Epithelial cell of proximal tubule (primary cell): ENCODE results near the gene PLEKHA4. TPM values are rescaled to one million over a fixed set of nuclear protein-coding genes. Genes with fewer than 3 reads are reported as not detected.

Source experiments
- DNase-seq: peaks from one replicate; pipeline ENCODE4 v3.0.0-alpha.2; 2011; ENCODE audit warnings: low read depth
- H3K4me3 ChIP-seq: 2 replicates; pipeline ENCODE4 v1.5.1; 2011; ENCODE audit warnings: low read depth, mild to moderate bottlenecking, low read length
- total RNA-seq: library from RNA; depleted of rRNA; stranded (reverse); fragments of >200 nt; gene quantifications from 2 replicates; pipeline ENCODE4 v1.2.3, GENCODE V29; 2015
- TF ChIP-seq, protein P1 (sequence below): conservative IDR thresholded peaks from 2 replicates; pipeline ENCODE4 v1.5.1; 2012; ENCODE audit warnings: low read depth, mild to moderate bottlenecking, low read length

PLEKHA4 gene
- total RNA-seq, 1 donor from 2014 or later = 5.0 TPM

DNA sequence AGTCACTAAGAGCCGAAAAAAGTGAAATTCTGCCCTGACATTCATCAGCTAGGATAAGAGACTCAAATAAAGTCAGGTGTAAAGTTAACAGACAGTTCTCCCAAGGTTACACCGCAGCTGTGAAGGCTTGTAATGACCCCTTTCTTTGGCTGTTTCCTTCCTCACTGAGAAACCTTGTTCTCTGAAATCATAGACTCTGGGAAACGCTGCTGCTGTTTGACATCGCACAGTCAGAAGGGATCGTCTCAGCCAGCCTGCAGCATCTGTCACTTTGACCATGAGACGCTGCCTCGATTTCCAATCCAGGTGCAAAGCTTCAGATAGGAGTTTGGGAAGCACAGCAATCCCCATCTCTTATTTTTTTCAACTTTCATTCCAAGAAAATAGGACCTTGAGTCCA lies 58.3 kb downstream of the PLEKHA4 start:
- TF ChIP-seq, protein P1, sequence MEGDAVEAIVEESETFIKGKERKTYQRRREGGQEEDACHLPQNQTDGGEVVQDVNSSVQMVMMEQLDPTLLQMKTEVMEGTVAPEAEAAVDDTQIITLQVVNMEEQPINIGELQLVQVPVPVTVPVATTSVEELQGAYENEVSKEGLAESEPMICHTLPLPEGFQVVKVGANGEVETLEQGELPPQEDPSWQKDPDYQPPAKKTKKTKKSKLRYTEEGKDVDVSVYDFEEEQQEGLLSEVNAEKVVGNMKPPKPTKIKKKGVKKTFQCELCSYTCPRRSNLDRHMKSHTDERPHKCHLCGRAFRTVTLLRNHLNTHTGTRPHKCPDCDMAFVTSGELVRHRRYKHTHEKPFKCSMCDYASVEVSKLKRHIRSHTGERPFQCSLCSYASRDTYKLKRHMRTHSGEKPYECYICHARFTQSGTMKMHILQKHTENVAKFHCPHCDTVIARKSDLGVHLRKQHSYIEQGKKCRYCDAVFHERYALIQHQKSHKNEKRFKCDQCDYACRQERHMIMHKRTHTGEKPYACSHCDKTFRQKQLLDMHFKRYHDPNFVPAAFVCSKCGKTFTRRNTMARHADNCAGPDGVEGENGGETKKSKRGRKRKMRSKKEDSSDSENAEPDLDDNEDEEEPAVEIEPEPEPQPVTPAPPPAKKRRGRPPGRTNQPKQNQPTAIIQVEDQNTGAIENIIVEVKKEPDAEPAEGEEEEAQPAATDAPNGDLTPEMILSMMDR = no peak
- H3K4me3 ChIP-seq = peak overlapping the region; percentile 85
- DNase-seq = no peak

DNA sequence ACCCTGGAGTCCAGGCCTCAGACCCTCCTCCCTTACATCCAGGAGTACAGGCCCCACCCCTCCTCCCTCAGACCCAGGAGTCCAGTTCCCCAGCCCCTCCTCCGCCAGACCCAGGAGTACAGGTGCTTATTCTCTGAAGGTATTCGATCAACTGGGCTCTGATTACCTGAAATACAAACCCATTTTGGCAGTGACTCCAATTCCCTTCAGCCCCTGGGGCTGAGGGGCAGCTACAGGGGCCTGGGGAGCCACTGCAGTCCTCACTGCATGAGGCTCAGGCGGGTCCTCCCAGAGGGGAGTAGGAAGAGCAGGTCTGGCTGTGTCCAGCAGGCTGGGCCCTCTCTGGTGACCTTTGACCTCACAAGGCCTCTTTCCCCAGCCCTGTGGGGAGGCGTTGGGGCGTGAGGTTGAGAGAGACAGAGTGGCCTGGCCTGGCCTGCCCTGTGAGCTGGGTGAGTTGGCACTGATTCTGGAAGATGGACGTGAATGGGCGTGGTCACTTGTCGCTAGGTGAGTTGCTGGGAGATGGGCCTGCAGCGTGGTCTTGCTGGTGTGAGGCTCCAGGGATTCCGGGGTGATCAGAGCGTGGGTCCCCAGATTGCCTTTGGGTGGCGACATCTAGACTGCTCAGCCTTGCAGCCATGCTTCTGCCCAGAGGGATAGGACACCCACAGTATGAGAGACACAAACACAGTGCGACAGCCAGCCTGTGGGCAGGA lies 60.7 kb downstream of the PLEKHA4 start:
- H3K4me3 ChIP-seq = no peak overlapping the region
- no peak for DNase-seq
- TF ChIP-seq, protein P1 = no peak

DNA sequence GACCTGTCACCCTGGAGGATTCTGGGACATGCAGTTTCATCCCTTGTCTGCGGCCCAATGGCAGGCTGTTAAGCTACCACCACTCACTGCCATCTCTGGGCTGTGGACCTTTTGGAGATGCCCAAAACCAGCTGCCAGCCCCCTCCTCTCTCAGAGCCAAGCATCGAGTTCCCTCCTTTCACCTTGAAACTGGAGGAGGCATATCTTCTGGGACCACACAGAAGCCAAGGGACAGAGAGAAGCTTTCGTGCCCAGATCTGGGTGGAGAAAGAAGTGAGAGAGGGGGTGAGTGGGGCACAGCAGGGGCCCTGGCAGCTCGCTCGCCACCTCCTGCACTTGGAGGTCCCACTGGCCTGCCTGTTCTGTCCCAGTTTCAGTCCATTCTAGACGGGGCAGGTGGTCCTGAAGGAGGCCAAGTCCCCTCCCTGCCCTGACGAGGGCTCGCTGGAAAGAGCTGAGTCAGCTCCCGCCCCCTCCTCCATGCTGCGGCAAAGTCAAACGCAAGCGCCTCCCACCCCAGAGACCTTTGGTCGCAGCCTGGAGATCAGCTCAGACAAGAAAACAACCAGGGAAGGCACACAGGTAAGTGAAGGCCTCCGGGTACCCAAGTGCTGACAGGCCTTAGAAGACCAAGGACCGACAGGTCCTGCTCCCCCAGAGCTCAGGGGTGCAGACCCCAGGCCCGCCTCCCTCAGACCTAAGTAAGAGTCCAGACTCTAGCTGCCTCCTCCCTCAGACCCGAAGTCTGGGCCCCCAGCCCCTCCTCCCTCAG lies 61.4 kb downstream of the PLEKHA4 start:
- H3K4me3 ChIP-seq = no peak overlapping the region
- no peak for DNase-seq
- TF ChIP-seq, protein P1 = no peak

DNA sequence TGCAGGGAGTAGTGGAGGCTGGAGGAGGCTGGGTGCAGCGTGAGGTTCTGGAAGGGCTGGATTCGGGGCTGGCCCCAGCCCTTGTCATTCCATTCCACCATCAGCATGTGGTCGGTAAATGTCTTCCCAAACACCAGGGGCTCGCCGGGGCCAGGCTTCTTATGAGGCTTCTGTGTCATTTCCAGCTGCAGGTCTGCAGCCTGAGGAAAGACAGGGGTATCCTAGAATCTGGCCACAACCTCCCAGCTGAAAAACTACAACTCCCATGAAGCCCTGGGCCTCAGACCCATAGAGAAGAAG lies 61.9 kb downstream of the PLEKHA4 start:
- H3K4me3 ChIP-seq = no peak overlapping the region
- no peak for DNase-seq
- TF ChIP-seq, protein P1 = no peak

DNA sequence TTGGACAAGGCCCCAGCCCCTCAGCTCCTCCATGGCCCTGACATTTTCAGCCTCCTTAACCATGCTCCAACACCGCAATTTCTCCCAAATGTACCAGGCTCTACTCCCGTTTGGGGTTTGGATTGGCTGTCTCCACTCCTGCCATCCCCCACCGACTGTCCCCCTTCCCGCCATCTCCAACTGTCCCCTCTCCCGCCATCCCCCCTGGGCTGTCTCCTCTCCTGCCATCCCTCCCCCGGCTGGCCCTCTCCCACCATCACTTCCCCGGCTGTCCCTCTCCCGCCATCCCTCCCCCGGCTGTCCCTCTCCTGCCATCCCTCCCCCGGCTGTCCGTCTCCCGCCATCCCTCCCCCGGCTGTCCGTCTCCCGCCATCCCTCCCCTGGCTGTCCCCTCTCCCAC lies 63.0 kb downstream of the PLEKHA4 start:
- H3K4me3 ChIP-seq = no peak overlapping the region
- TF ChIP-seq, protein P1 = no peak
- DNase-seq = no peak

DNA sequence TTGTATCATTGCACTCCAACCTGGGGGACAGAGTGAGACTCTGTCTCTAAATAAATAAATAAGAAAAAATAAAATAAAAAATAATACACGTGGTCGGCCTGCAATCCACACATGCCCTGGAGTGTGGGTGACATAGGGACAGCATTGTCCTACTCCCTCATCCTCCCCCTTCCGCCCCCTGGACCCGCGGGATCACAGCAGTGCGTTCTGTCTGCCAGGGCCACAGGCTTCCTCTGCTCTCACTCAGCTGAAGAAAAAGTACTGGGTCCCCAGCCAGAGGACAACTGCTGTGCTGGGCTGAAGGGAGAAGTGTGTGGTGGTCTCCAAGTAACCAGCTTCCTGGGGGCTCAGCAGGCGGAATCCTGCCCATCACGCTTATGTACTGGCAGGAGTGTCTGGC lies 63.9 kb downstream of the PLEKHA4 start:
- TF ChIP-seq, protein P1 = no peak

DNA sequence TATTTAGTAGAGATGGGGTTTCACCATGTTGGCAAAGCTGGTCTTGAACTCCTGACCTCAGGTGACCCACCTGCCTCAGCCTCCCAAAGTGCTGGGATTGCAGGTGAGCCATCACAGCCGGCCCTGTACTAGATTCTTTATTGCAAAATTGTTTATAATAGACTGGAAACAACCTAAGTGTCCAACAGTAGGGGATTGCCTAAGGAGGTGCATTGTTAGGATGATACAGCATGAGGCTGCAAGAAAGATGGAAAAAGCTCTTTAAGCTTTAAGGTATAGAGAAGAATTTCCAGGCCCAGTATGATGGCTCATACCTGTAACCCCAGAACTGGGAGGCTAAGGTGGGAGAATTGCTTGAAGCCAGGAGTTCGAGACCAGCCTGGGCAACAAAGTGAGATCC lies 65.8 kb downstream of the PLEKHA4 start:
- TF ChIP-seq, protein P1 = no peak
- no peak overlapping the region for H3K4me3 ChIP-seq
- DNase-seq = no peak

More for the DNA sequence above, 63.9 kb downstream of the PLEKHA4 start:
- DNase-seq = no peak
- no peak overlapping the region for H3K4me3 ChIP-seq
